K562 (cell line): ENCODE data around the gene ZSWIM3.

Source experiments
- CBX5 ChIP-seq: IDR thresholded peaks from 2 replicates; pipeline ENCODE4 v1.6.1; 2014; ENCODE audit warnings: low read depth, borderline replicate concordance
- CTCF ChIP-seq, 3 experiments: IDR thresholded peaks in 2 of 3; conservative IDR thresholded peaks in 1 of 3; 2 replicates each; pipeline ENCODE4 v1.5.1; 2011 to 2012; ENCODE audit warnings: low read length in 3 of 3, mild to moderate bottlenecking in 3 of 3, control low read depth in 2 of 3, improper control_type of control experiment in 1 of 3, inconsistent platforms in 1 of 3, low read depth in 1 of 3, mixed read lengths in 1 of 3, moderate library complexity in 1 of 3; ENCODE audit not compliant: insufficient read depth in 2 of 3
- ETV6 ChIP-seq, 3 experiments: fragments of 150-350 bp in 1 of 3; sonication (generic) in 1 of 3; formaldehyde crosslinking in 1 of 3; IDR thresholded peaks; 2 replicates each; pipeline versions ENCODE4 v1.6.1 to v1.8.0; 2014 to 2022; ENCODE audit warnings: borderline replicate concordance in 2 of 3, low read depth in 2 of 3, antibody characterized with exemption in 1 of 3, low read length in 1 of 3, mild to moderate bottlenecking in 1 of 3, missing genetic modification reagents in 1 of 3
- JUN ChIP-seq, 2 experiments: sonication (generic) in 1 of 2; formaldehyde crosslinking in 1 of 2; IDR thresholded peaks; 2 replicates each; pipeline versions ENCODE4 v1.6.1 to v1.8.0; 2012 to 2022; ENCODE audit warnings: borderline replicate concordance in 2 of 2, mild to moderate bottlenecking in 2 of 2, improper control_type of control experiment in 1 of 2, low read depth in 1 of 2, low read length in 1 of 2, missing genetic modification reagents in 1 of 2
- KAT2B ChIP-seq: IDR thresholded peaks from one replicate; pipeline ENCODE4 v1.6.1; 2012; ENCODE audit warnings: low read depth, mild to moderate bottlenecking, control low read depth, inconsistent platforms, low read length, moderate library complexity
- MAFK ChIP-seq: IDR thresholded peaks from 2 replicates; pipeline ENCODE4 v1.6.1; 2011; ENCODE audit warnings: low read length, improper control_type of control experiment
- TBL1XR1 ChIP-seq, 2 experiments: IDR thresholded peaks; 2 replicates each; pipeline ENCODE4 v1.6.1; 2012; ENCODE audit warnings: improper control_type of control experiment in 2 of 2, low read length in 2 of 2, mild to moderate bottlenecking in 1 of 2
- USF1 ChIP-seq: sonication (generic); formaldehyde crosslinking; IDR thresholded peaks from 2 replicates; pipeline ENCODE4 v1.9.0; 2022; ENCODE audit warnings: mild to moderate bottlenecking, missing genetic modification reagents
- ZBTB17 ChIP-seq: fragments of 450-650 bp; formaldehyde crosslinking; IDR thresholded peaks from 2 replicates; pipeline ENCODE4 v1.4.0; 2020; ENCODE audit warnings: mild to moderate bottlenecking
- TF ChIP-seq, protein P1 (sequence below), 2 experiments: IDR thresholded peaks in 1 of 2; conservative IDR thresholded peaks in 1 of 2; 2 replicates each; pipeline ENCODE4 v1.6.1; 2016; ENCODE audit warnings: low read depth in 2 of 2, mild to moderate bottlenecking in 1 of 2, missing compliant biosample characterization in 1 of 2, missing genetic modification characterization in 1 of 2, moderate library complexity in 1 of 2
- TF ChIP-seq, protein P2 (sequence below): sonication (generic); formaldehyde crosslinking; IDR thresholded peaks from 2 replicates; pipeline ENCODE4 v1.8.0; 2023; ENCODE audit warnings: mild to moderate bottlenecking, missing genetic modification reagents

- TF ChIP-seq KAT2B (no peak), ZBTB17 (CRISPR knock-in tag) (no peak), JUN (IDR thresholded peaks at IDR 0.05; ENCODE audit: borderline replicate concordance, low read depth, low read length) (no peak), JUN (CRISPR knock-in tag; IDR thresholded peaks at IDR 0.05; ENCODE audit: borderline replicate concordance) (no peak), TBL1XR1 (IDR thresholded peaks at IDR 0.05; ENCODE audit: low read length in 2 of 2) (no peak), CBX5 (no peak), ETV6 (IDR thresholded peaks at IDR 0.05; ENCODE audit: borderline replicate concordance in 1 of 2, low read depth in 2 of 2, low read length in 1 of 2) (no peak), ETV6 (CRISPR knock-in tag; IDR thresholded peaks at IDR 0.05; ENCODE audit: borderline replicate concordance) (no peak), MAFK (no peak), USF1 (CRISPR knock-in tag) (no peak), CTCF (IDR thresholded peaks at IDR 0.05 in 2 of 3, conservative IDR thresholded peaks at IDR 0.05 in 1 of 3; ENCODE audit: insufficient read depth in 2 of 3, low read depth in 1 of 3, low read length in 3 of 3) (no peak)
- TF ChIP-seq, protein P1, sequence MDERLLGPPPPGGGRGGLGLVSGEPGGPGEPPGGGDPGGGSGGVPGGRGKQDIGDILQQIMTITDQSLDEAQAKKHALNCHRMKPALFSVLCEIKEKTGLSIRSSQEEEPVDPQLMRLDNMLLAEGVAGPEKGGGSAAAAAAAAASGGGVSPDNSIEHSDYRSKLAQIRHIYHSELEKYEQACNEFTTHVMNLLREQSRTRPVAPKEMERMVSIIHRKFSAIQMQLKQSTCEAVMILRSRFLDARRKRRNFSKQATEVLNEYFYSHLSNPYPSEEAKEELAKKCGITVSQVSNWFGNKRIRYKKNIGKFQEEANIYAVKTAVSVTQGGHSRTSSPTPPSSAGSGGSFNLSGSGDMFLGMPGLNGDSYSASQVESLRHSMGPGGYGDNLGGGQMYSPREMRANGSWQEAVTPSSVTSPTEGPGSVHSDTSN (CRISPR knock-in tag; IDR thresholded peaks at IDR 0.05; ENCODE audit: low read depth), result no peak
- TF ChIP-seq, protein P1 (tag; conservative IDR thresholded peaks at IDR 0.05; ENCODE audit: low read depth), result no peak
- TF ChIP-seq, protein P2, sequence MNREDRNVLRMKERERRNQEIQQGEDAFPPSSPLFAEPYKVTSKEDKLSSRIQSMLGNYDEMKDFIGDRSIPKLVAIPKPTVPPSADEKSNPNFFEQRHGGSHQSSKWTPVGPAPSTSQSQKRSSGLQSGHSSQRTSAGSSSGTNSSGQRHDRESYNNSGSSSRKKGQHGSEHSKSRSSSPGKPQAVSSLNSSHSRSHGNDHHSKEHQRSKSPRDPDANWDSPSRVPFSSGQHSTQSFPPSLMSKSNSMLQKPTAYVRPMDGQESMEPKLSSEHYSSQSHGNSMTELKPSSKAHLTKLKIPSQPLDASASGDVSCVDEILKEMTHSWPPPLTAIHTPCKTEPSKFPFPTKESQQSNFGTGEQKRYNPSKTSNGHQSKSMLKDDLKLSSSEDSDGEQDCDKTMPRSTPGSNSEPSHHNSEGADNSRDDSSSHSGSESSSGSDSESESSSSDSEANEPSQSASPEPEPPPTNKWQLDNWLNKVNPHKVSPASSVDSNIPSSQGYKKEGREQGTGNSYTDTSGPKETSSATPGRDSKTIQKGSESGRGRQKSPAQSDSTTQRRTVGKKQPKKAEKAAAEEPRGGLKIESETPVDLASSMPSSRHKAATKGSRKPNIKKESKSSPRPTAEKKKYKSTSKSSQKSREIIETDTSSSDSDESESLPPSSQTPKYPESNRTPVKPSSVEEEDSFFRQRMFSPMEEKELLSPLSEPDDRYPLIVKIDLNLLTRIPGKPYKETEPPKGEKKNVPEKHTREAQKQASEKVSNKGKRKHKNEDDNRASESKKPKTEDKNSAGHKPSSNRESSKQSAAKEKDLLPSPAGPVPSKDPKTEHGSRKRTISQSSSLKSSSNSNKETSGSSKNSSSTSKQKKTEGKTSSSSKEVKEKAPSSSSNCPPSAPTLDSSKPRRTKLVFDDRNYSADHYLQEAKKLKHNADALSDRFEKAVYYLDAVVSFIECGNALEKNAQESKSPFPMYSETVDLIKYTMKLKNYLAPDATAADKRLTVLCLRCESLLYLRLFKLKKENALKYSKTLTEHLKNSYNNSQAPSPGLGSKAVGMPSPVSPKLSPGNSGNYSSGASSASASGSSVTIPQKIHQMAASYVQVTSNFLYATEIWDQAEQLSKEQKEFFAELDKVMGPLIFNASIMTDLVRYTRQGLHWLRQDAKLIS, result no peak
Observed at GRCh38 chr20:45892828-45893500, 35.5 kb downstream of the ZSWIM3 start.
